GM18909 (cell line): ENCODE results near the gene STC2.

Experiments
- ATAC-seq: cut with Tn5 transposase; IDR thresholded peaks from one replicate; pipeline ENCODE4 v1.9.1; 2021; ENCODE audit warnings: mild to moderate bottlenecking; ENCODE audit not compliant: unreplicated experiment, poor library complexity

The STC2 gene

DNA sequence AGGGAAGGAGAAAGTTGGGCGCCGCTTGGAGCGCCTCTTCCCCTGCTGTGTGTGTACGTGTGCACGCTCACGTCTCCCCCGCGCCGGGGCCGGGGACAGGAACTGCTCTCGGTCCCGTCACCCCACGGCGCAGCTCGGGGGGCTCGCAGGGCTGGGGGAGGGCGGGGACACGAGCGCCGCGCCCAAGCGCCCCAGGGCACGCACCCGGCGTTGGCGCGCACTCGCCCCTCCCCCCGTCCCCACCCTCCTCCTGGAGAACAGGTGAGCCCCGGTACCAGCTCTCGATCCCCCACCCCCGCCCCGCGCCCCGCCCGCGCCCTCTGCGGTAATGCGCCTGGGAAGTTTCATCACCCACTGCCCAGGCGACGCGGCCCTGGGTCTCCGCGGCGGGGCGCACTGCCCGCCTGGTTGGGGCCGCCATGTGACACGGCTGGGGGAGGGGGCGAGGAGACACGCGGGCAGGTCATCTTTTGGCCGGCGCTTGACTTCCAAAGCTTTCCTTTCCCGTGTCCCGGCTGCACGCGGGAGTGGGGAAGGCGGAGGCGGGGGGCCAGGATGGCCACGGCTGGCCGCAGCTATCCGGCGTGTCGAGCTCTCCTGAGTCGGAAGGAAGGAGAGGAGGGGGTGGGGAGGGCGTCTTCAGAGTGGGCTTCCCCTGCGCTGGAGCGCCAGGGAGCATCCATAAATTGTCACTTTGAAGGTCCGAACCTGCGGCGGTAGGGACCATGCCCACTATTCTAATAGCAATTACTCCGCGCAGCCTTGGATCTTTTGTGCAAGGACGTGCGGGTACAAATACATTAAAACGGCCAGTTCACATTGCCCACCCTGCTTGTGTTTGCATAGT, 1.5 kb upstream of the STC2 start:
- ATAC-seq, result peak; percentile 47

DNA sequence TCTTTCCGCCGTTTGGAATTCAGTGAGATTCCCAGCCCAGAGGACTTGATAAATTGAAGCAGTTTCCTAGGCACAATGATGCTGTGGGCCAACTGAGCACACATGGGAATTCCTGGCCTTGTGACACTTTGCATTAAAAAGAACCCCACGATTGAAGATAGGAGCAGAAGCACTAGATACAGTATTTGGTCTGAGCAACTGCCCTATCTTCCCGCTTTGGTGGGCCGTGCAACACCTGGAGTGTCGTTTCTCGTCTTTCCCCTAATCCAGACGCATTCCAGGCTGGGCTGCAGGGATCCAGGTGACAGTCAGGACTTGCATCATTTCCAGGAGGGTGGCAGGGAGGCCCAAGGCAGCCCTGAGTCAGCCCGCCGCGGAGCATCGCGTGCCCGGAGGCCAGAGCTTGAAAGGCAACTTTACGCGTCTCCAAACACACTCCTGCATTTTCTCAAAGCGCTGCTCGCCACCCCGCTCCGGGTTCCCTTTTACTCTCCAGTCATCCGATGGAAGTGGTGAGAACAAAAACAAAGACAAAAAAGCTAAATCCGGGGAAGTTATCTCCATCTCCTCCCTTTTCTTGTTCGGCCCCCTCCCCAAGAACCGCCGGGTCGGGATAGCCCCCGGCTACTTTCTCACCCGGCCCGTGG, 753 bp upstream of the STC2 start:
- ATAC-seq, result no peak

DNA sequence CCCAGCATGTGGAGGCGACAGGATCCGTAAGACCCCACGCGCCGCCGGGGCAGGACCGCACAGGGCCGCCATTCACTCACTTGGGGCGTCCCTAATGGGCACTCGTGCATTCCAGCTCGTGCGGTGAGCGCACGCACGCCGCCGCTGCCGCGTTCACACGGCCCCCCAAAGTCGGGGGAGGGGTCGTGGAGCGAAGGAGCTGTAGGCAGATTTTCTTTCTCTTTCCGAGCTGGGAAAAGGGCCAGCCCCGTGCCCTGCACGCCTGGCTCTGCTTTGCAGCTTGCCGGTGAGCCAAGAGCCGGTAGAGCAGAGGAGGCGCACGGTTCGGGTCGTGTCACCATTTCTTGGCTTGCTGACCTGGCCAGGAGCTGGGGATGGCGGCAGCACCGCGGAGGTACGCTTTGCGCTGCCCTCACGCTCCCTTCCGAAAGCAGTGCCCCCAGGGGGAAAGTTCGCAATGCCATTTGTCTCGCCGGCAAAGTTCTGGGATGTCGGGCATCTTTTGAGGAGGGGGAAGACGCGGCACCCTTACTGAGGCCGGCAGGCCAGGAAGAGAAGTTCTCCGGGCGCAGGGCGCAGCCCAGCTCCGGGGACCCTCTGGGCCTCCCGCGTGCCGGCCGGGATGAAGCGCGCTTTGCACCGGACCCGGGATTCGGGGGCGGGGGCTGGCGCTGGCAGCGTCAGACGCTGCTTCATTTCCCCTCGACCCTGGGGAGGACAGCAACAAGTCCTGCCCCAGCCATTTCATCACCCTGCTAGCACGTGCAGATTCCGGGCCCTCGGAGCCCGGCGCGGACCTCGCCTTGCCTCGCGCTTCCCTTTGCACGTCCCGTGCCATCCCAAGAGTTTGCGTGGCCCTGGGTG, 898 bp downstream of the STC2 start:
- no peak for ATAC-seq

DNA sequence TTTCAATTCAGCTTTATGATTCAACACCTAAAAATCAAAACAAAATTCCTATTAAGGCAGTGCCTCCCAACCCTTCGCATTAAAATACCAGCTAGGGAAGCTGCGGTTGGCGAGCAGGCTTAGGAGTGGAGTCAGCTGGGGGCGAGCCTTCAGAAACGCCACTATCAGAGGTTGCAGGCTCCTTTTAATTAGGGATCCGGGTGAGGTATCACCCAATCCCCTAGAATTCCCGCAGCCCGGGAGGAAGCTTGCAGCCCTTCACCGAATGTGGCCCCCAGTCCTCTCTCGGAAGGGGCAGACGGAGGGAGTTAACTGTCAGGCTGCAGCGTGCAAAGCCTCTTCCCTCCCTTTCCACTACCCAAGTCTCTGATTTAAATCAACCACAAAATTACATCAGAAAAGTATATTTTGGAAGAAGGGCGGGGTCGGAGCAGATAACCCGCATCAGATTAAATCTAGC, 1.7 kb downstream of the STC2 start:
- no peak for ATAC-seq

DNA sequence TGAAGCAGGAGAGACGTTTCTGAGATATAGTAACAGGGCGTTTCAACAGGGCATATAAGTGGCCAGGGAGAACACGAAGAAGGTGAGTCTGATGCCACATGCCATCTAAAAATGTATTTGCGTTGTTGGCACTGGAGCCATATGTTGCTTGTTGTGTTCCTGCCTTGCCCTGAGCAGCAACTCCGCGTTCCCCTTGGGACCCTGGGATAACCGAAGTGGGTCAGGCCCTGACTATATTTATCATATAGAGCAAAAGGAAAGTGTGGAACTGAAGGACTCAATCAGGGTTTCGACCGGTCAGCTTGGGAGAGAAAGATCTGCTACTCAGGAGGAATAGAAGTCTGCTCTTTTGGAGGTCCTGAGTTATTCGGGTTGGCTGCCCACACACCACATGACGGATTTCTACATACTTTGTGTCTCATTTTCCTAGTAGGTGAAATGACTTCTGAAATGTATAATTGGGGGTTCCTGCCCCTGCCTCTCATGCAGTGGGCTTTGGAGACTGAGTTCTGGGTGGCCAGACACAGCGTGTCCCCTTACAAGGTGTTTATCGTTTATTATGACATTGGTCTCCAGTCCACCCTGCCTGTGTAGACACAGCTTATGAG, 3.0 kb downstream of the STC2 start:
- no peak for ATAC-seq

DNA sequence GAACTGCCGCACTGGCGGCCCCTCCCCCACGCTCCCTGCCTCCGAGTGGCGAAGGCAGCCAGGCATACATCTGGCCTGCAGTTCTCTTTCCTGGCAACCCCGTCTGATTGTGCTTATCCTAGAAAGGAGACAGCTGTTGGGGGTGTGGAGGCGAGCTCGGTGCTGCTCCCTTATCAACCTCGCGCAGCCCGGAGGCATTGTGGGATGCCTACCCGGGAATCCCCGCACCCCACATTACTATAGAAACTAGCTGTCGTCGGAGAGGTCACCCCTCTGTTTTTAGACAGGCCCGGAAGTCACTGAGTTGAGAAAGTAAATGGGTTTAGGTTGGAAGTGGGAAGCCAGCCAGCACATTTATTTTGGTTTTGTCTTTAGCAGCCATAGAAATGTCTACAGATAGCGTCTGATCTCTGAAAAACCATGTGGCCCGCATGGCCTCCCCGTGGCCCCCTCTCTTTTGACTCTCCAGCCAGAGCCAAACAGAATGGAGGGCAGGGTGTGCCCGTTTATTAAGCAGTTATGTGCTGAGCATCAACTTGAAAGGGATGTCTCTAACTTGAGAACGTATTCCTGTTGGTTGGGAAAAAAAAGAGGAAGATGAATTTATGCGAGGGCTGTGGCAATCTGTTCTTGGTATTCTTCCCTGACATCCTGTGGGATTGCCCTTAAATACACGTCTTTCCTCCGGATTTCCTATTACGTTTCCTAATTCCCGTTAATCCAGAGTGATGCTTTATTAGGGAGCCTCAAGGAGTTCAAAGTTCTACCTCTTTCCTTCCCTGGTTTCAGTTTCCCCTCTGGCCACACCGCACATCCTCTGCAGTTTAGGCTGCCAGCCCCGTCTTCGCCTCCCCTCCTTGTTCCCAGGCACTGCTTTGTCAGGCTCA, 3.9 kb downstream of the STC2 start:
- peak; percentile 39 for ATAC-seq

DNA sequence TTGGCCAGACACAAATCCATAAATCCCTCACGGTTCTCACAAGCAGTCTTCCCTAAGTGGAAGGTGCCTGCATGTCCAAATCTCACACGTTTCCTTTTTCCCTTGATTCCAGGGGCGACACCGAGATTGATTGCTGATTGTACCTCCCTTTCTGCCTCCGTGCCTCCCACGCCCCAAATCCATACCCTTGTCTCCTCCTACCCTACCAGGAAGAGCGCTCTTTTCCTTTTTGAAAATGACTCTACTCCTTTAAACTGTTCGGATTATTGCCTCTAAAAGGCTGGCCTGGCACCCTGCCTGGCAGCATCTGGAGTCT, 4.5 kb downstream of the STC2 start:
- no peak for ATAC-seq

DNA sequence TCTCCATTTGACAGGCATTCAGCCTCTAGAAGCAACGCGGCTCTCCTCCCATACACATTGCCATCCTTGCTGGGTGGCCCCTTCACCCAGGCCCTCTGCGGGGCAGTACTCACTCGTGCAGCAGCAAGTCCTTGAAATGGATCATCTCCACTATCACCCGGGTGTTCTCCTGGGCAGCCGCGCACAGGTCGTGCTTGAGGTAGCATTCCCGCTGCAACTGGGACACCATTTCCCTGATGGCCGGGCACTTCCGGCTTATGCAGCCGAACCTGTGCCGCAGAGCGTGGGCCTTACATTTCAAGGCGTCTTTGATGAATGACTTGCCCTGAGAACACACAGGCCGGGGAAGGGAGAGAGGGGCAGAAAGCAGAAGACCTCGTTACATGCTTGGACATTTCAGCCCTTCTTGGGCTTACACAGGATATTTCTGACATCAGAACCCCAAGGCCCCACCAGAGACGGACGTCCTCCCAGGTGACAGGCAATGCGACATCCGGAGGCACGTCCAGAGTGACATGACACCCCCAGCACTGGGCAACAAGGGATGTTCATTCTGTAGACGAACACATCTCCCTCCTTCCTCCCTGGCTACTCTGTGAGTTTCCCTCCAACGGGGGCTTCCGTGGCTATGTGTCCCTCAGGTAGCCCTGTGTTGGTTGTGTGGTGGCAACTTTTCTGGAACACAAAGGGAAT, 5.0 kb downstream of the STC2 start:
- no peak for ATAC-seq

DNA sequence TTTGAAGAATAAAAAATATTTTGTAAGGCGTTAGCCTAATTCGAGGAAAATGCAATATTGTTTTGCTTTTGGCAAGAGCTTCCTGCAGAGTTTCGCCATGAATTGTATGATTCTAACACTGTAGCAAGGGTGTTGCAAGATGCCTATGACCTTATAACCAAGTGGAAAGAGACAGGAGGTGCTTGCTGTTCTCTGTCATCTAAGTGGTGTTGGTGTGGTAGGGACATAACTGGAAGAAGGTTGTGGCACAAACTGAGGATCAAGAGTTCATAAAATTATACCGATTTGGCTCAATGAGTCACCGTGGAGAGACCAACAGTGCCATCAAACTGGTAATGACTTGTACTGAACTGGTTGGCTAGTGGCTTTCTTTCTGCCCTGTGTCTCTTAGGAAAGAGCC, 6.3 kb downstream of the STC2 start:
- no peak for ATAC-seq

DNA sequence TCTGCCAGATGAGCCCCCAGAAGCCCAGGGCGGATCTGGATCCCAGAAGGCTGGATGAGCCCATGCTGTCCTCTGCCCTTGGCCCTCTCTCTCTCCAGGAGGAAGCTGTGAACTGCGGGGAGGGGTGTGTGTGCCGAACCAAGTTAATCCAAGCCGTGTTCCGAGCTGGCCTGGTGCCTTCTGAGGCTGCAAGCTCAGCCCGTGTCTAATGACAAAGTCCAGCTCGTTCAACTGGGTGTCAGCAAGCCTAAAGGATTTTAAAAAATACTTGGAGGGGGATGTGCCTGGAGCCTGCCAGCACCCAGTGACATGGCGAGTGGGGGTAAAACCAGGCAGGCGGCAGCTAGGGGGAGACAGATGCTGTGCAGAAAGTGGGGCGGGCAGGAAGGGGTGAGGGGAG, 8.0 kb downstream of the STC2 start:
- ATAC-seq, result no peak

DNA sequence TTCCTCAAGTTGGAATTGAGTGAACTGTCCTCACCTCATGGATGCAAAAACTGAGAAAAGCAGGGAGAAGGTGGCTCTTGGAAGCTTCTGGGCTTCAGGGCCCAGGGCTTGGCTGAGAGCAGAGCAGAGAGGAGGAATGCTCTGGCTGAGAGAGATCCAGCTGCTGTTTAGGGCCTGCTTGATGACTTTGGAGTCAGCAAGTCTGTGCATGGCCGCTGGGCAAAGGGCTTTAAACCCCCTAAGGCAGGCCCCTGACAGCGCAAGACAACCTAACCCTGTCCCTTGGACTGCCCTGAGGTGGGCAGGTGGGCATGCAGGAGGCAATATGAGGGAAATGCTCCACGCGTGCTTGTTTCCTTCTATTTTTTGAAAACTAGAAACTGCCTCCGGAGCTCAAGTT, 8.6 kb downstream of the STC2 start:
- ATAC-seq, result no peak

DNA sequence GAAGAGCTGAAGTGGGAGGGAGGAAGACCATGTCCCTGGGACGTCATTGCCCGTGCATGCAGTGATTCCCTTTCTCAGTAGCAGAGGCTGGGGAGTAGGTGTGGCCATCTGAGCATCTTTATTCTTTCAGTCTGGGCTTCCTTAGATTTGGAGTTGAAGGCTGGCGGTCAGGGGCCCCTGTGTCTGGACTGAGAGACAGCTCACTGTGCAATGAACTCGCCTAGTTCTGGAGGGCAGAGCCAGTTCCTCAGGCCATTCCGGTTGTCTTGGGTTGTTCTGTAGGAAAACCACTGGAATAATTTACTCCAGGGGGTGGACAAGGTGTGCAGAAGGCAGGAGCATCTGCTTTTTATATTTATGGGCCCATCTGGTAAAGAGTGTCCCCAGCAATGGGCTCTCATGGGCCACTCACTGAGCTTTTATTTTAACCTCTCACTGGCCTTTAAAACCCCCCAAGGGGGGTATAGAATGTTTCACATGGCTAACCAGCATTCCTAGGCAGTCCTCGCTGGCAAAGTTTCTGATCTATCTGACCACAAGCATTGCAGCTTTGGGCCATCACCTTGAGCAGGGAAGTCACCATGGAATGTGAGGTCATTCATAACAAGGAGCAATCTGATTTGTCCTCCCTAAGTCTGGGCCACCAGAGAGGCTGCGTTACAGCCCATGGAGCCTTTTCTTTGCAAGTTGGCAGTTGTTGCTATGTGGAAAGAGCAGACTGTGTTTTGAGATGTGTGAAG, 9.2 kb downstream of the STC2 start:
- ATAC-seq, result no peak

DNA sequence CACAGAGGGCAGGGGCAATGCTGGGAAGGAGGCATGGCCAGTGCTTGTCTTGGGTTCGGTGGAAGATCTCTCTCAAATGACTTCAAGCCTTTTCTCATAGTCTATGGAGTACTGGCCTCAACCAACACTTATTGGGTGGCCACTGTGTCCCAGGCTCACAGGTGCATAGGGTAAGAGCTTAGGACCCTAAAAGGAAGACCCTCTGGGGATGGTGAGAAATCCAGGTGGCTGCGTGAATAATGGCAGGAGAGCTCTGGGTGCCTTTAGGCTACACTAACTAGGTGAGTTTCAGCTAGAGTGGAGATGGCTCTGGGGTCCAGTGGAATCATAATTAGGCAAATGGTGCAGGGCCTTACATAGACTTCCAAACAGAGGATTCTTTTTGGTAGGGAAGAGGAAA, 9.9 kb downstream of the STC2 start:
- ATAC-seq, result no peak

DNA sequence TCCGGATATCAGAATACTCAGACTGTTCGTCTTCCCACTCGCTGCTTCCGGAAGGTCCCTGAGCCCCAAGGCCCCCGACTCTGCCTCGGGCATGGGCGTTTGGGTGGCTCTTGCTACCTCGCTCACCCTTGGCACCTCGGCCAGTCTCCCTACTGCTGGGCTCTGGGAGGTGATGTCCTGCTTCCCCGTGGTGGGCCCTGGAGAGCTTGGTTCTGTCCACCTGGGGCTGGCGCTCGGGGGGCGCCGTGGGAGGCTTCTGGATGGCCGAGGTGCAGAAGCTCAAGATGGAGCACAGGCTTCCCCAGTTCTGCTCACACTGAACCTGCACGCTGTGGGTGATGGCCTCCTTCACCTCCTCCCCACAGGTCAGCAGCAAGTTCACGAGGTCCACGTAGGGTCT, 10.4 kb downstream of the STC2 start:
- ATAC-seq, result no peak

DNA sequence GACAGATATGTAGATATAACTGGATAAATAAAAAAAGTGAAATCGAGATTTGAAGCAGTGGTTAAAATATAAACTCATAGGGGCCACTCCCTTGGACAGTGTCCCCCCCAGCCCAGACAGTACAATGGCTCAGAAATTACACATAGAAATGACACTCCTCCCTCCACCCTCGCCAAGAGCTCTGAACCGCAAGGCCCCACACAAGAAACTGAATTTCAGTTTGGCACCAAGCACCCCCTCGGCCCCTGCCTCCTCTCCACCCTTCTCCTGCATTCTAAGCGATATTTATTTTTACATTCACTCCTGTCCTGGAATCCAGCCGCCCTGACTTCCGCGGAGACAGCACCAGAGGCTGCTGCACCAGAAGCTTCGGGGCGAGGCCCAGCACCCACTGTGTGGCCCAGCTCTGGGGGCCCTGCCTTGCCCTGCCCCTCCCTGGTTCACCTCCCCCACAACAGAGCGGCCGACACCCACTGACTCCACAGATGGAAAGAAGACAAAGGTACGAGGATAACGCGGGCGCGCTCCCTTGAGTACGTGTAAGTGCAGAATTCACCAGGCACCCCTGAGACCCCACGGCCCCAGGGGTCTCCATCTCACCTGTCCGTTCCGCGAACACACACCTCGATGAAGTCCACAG, 11.0 kb downstream of the STC2 start:
- no peak for ATAC-seq

DNA sequence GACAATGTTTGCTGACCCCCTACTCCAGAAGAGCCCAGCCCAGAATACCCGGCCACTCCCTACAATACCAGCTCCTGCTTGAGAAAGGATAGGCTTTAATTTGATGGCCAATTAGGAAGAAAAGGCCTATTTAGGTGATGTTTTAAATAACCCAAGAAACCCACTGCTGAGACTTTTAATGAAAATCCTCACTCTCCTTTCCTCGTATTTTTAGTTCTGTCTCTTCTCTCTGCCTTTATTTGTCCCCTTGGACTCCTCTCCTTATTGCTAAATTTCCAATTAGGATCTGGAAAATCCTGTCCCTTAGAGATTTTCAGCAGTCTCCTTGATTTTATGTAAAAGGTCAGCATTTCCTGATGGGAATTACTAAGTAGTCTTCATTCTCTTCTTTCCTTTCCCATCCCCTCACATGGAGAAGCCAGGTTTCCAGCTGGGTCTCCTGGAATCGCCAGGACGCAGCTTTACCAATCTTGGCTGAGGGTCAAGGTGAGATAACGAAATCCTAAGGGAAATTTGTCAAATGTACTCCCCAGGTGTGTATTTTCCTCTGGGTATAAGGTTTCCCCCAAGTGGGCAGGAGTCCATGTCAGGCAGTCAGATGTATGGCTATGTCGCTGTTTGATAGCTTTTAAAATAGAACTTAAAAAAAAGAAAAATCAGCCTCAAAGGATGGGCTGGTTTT, 11.7 kb downstream of the STC2 start:
- ATAC-seq, result no peak

DNA sequence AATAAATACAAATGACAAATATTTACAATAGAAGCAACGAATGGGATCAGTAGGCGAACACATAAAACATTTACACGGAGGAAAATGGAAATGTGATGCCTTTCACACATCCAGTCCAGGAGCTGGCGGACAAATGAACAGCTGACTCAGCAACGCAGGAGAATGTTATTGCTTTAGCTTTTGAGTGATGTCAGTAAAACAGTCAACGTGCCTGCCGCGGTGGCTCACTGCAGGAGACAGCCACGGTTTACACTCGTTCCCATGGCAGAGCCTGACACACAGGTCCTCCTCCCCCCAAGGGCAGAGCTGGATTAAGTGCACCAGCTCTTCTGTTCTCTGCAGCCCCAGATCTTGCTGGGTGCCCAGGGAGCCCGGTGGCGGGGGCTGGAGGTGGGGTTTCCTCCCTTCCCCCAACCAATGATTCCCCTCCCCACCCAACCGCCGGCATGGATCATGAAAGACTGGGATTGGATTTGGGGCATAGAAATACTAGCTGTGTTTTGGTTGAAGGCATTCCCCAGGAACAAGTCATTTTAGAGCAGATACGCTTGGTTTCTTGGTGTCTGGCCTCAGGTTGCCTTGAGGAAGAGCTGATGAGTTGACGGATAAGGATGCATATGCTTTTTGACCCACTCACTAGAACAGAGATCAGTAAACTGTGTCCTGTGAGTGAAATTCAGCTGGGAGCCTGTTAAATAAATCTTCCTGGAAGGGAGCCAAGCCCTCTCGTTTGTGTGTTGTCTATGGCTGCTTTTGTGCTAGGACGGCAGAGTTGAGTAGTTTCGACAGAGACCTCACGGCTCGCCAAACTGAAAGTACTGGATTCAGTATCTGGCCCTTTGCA, 12.5 kb downstream of the STC2 start:
- no peak for ATAC-seq
